ENCODE results near the gene CAT.

Gene CAT

DNA sequence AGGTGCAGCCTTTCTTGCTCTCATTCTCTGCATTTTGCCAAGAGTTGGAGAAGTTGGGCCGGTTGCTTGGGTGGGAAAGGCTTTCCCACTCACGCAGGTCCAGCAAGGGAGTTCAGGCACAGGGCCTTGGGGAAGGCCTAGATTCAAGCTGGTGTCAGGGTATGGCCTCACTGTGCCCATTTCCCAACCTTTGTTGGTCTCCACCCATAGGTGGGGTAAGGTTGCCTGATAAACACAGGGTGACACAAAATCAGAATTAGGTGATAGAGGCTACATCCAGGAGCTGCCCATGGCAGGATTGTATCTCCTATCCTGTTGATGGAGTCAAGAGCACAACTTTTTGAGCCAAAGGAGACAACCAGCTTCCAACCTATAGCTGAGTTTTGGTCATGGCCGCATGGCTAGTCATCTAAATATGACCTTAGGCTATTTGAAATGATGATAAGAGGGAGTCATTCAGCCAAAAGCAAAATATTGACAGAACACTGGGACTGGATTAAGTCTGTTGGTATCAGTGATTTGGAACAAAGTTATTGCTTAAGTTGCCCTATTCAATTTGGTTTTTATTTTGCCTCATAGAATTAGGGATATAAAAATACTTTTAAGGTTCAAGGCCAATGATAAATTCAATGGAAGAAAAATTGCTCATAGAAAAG, 20.9 kb downstream of the CAT start:
- no peak for DNase-seq (ENCODE audit: low read depth, low spot score)

GRCh38 chr11:34460278-34460677, 21.5 kb downstream of the CAT start:
- DNase-seq (ENCODE audit: low read depth, low spot score) = no peak

DNA sequence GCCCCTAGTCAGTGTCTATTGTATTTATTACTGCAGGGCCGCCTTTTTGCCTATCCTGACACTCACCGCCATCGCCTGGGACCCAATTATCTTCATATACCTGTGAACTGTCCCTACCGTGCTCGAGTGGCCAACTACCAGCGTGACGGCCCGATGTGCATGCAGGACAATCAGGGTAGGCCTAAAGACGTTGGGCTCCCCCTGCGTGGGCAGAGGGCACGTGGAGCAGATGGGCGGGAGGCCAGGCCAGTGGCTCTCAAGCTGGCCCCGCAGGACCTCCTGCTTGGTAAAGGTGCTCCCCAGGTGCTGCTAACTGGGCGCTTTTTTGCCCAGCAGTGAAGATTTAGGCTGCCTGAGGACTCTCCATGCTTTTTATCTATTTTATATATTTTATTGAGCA, 22.5 kb downstream of the CAT start:
- DNase-seq (ENCODE audit: low read depth, low spot score) = no peak

GRCh38 chr11:34464591-34465051, 25.9 kb downstream of the CAT start:
- no peak for DNase-seq (ENCODE audit: low read depth, low spot score)

DNA sequence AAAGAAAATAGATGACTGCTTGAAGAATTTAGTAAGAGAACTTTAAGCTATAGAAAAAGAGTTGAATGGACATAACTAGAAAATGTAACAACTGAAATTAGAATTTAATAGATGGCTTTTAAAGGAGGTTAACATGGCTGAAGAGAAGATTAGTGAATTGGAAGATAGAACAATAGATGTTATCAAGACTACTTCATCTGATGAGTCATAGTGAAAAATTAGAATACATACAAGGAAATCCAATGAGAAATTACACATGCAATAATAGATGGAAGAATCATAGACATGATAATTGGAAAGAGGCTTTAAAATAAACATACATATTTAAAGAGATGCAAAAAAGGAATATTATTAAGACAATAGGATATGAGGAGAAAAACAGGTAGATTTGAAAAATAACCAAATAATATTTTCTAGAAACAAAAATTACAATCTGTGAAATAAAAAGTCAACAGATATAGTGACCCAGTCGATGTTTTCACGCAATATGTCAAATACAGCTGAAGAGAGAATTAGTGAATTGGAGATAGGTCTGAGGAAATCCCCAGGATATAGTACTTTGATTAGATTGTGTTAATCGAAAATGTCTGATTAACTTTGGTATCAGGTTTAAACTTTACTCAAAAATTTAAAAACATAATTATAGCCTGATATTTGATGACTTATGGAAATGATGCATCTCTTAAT, 28.2 kb downstream of the CAT start:
- no peak for DNase-seq (ENCODE audit: low read depth, low spot score)

DNA sequence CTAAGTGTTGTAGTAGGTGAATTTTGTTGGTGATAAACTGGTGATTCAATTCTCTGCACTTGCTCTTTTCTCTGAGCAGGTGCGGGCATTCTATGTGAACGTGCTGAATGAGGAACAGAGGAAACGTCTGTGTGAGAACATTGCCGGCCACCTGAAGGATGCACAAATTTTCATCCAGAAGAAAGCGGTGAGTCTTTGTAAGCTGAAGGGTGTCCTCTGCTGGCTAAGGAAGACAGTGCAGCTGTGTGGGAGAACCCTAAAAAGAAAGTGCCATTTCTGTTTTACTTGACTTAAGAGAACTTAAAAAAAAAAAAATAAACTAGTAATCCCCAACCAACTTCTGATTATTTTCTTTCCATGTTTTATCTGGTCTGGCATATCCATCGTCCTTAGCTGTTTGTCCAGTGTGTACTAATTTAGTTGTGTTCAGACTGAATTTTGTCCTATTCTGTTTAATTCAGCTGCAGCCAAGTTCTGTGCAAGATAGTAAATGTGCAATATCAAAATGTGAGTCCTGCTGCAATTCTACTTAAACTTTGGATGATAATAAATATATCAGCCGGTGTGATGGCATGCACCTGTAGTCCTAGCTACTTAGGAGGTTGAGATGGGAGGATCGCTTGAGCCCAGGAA, 29.6 kb downstream of the CAT start:
- DNase-seq (ENCODE audit: low read depth, low spot score) = peak; percentile 15

DNA sequence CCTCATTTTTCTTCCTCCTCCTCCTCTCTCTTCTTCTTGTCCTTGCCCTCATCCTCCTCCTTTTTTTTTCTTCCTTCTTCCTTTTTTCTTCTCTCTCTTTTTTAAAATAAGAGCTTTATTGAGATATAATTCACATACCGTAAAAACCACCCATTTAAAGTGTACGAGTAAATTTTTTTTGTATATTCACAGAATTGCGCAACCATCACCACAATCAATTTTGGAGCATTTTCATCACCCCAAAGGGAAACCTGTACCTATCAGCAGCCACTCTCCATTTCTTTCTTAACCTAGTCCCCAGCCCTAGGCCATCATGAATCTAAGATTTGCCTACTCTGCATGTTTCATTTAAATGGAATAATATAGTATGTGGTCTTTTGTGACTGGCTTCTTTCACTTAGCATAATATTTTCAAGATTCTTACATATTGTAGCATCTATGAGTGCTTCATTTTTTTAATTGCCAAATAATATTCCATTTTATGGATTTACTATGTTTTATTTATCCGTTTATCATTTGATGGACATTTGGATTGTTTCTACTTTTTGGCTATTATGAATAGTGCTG, 35.0 kb downstream of the CAT start:
- no peak for DNase-seq (ENCODE audit: low read depth, low spot score)

- peak; percentile 58 for DNase-seq (ENCODE audit: low read depth, low spot score)
Measured at GRCh38 chr11:34475656-34476055, 36.9 kb downstream of the CAT start.

GRCh38 chr11:34476849-34477248, 38.1 kb downstream of the CAT start:
- DNase-seq (ENCODE audit: low read depth, low spot score) = no peak

DNA sequence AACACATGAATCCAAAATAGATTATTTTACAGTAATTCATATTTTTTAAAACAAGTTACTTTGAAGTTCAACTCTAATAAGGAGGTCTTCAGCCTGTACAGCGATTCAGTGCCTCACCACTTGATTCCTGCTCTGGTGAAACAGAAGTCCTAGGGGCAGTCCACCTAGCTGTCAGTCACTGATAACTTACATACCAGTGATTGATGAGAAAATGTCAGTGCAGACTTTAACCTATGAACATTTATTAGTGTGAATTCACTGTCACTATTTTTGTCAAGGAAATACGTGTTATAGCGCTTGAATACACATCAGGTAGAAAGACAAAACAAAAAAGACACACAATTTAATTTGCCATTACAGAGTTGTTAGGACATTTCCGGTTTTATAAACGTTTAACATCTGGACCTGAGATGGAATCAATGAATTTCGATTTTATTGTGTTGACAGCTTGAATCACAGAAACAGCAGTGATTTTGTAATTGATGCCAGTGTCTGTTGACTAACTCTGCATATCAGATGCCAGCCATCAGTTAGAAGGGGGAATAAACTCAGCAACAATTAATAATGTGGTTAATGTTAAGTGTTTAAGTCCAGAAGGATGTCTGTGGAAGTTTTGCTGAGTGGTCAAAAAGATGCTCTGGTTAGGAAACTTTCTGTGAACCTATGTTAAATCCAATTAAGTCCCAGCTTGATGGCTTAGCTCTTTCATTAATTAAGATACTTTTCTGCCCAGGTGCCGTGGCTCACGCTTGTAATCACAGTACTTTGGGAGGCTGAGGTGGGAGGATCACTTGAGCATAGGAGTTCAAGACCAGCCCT, 40.3 kb downstream of the CAT start:
- DNase-seq (ENCODE audit: low read depth, low spot score) = no peak

- DNase-seq (ENCODE audit: low read depth, low spot score) = peak; percentile 53
Measured at GRCh38 chr11:34480314-34480713, 41.6 kb downstream of the CAT start.

GRCh38 chr11:34481307-34481706, 42.6 kb downstream of the CAT start:
- DNase-seq (ENCODE audit: low read depth, low spot score) = no peak

GRCh38 chr11:34483106-34483874, 44.6 kb downstream of the CAT start:
- no peak for DNase-seq (ENCODE audit: low read depth, low spot score)

GRCh38 chr11:34487430-34487829, 48.7 kb downstream of the CAT start:
- no peak for DNase-seq (ENCODE audit: low read depth, low spot score)

GRCh38 chr11:34488855-34489557, 50.3 kb downstream of the CAT start:
- DNase-seq (ENCODE audit: low read depth, low spot score) = no peak

- DNase-seq (ENCODE audit: low read depth, low spot score) = no peak
Measured at GRCh38 chr11:34490304-34490703, 51.6 kb downstream of the CAT start.

GRCh38 chr11:34492806-34493414, 54.2 kb downstream of the CAT start:
- peak; percentile 88 for DNase-seq (ENCODE audit: low read depth, low spot score)

- no peak for DNase-seq (ENCODE audit: low read depth, low spot score)
Measured at GRCh38 chr11:34493468-34493867, 54.7 kb downstream of the CAT start.

DNA sequence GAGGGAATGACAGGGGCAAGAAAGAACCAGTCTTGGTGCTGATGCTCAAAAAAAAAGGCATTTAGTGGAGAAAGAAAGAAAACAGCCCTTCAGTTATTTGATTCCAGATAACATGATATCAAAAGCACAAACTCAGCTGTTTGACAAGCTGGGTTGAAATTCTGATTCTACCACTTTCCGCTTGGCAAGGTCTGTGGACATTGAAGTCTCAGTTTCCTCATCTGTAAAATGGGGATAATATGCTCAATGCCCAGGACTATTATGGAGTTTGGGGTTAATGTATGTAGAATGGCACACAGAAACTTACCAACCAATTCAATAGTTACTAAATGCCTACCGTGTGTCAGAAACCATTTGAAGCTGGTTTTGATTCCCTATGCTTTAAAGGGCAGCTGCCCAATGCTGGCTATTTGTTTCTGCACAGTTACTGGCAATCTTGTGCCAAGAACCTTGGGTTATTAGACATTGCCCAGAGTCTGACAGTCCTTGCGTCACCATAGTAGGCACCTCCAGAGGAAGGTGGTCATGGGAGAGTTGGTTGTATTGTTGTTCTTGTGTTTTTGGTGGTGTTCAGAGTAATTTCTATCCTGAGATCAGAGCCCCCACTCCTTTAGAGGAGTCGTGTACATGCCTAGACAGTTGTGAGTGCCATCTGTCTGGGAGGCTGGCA, 55.3 kb downstream of the CAT start:
- DNase-seq (ENCODE audit: low read depth, low spot score) = no peak
